NCI-H345 treated with DMSO at 0.1 percent for 48 hours (cell line): ENCODE results near the gene COL9A2.

ENCODE experiments used
- DNase-seq: peaks from one replicate; lab custom pipeline; 2025; ENCODE audit not compliant: unreplicated experiment; lab: John Stamatoyannopoulos, UW

COL9A2 gene

GRCh38 chr1:40303790-40304189 is 13.3 kb downstream of the COL9A2 start:
- DNase-seq = no peak

DNA sequence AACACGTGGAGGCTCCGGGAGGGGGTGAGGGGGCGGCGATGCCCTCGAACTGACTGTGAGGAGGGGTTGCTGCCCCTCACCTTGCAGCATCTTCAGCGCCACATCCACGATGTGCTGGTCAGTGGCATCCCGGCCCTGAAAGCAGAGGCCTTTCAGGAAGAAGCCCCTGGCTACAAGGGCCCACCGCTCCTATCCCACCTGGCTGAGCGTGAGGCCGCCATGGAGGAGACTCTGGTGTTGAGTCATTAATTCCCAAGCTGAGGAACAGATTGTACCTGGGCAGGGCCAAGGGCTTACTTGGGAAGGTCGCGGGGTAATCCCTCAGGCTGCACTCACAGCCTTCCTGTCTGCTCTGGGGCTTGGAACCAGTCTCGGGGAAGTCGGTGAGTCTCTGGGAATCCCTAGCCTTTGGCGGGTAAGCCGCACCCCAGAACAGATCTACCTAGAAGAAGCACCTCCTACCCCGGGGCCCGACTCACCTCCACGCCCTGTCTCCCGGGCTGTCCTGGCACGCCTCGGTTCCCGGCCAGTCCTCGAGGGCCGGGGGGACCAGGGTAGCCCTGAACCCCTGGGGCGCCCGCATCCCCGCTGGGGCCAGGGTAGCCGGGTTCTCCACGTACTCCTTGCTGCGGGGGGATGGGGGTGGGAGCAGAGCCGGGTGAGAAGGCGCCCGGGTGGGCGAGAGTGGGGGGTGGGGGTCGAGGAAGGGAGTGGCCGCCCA is 13.9 kb downstream of the COL9A2 start:
- DNase-seq = no peak

DNA sequence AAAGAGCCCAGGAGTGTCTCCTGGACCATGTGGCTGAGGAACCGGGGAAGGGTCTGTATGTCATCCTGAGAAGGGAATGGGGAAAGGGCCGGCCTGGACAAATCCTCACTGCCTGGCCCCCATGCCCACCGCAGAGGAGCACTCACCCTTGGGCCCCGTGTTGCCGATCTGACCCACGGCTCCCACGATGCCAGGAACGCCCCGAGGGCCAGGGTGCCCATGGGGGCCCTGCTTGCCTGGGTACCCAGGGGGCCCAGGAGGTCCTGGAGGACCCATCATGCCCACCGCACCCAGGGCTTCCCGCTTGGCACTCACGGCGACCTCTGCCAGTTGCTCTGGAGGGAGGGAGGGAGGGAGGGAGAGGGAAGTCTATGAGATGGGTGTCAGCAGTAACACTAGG is 14.6 kb downstream of the COL9A2 start:
- no peak for DNase-seq

- DNase-seq = no peak
Measured at GRCh38 chr1:40301541-40302299, 15.4 kb downstream of the COL9A2 start.

DNA sequence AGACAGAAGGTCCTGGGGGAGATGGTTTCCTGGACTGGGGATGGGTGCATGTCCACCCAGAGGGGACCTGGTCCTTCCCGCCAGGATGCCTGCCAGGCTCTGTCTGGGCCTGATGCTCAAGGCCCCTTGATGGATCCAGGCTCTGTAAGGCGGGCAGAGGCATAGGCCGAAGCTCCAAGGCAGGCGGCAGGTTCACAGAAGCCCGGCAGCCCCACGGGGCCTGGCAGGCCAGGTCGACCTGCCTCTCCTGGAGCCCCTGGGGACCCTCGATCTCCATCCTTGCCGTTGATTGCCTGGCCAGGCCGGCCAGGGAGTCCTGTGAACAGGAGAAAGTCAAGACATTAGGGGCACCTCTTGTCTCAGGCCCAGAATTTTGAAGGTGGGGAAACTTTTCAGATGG is 16.0 kb downstream of the COL9A2 start:
- DNase-seq = no peak

DNA sequence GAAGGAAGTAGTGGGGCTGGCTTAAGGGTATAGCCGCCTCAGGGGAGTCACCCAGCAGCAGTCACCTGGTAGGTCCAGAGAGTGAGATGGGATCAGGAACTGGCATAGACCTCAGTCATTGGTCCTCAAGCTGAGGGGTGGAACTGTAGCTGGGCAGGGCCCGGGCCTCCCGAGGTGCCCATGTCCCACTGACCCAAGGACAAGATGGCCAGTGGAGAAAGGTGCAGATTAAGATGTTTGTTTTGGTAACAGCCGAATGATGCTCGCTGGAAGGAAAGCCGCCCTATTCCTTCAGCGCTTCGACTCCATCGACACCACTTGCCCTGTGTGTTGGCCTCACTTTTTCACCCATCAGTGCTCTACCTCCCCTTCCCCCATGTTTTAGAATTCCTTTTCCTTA is 16.4 kb downstream of the COL9A2 start:
- DNase-seq = no peak

DNA sequence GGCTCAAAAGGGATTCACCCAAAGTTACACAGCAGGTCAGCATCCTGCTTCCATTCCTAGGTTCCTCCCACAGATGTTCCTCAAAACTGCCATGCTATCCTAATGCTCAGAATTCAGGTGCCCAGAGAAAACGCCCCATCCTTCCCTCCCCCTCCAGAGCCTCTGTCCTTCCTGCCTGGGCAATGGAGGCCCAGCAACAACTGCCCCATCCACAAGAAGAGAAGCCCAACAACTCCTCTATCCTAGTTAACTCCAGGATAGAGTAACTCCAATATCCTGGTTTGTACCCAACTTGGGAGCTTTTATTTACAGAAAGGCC is 16.9 kb downstream of the COL9A2 start:
- no peak for DNase-seq

DNA sequence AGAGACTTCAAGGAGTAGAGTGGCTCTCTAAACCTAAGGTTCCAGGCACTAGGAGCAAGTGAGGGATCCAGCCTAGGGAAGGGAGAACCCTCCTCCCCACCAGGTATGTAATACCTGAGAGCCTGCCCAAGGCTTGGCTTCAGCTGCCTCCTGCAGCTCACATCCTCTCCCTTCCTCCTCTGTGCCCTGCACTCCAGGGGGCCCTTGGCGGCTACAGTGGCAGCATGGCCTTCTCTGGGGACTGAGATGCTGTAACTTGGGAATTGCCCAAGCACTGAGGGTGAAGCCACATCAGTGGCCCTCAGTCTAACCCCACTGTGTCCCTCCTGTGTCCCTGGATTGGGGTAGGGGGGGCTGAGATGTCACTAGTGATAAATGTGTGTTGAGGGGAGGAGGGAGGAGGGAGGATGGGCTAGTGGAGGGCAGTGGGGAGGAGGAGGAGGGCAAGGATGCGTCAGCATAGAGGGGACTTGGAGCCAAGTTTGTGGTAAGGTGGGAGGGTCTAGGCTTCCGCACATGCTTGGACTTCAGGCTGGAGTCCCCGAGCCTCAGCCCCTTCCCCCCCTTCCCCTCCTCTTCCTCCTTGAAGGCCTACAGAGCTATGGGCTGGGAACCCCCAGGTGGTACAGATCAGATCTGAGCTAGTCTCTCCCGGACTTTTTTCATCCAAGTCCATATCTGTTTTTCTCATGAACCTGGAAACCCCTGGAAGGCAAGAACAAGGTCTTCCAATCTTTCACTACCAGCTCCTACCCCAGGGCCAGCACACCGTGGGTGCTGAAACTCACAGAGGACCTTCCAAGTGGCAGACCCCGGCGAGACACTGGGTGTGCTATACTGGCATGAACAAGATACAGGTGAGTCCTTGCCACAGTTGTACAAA is 17.5 kb downstream of the COL9A2 start:
- no peak for DNase-seq

- DNase-seq = no peak
Measured at GRCh38 chr1:40291293-40291692, 25.8 kb downstream of the COL9A2 start.

DNA sequence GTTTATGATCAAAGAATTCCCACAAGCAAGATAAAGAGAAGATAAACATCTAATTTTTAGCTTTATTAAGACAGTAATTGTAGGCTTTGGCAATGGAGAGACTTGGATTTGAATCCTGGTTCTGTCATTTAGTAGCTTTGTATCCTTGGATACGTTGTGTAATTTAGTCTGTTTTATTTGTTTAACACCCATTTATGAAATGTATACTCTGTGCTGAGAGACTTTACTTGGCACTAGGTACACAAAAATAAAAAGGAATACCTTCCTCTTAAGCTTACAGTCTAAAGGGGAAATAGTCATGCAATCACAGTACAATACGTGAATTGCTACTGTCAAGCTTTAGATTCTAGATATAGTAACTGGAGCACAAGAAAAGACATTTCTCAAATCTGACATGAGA is 35.2 kb downstream of the COL9A2 start:
- no peak for DNase-seq

DNA sequence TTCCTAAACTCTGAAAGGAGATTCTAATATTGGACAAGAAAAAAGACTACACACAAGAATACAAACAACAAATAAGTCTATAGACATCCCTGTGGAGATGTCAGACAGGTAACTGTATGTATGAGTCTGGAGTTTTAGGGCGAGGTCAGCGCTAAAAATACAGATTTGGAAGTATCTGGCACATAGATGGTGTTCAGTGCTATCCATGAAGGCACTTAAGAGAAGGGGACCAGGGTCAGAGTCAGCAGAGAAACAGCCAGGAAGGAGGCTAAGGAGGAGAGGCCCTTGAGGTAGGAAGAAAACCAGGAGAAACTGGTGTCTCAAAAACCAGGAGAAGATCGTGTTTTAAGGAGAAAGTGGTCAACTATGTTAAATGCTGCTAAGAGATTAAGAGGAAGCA is 41.0 kb downstream of the COL9A2 start:
- no peak for DNase-seq

DNA sequence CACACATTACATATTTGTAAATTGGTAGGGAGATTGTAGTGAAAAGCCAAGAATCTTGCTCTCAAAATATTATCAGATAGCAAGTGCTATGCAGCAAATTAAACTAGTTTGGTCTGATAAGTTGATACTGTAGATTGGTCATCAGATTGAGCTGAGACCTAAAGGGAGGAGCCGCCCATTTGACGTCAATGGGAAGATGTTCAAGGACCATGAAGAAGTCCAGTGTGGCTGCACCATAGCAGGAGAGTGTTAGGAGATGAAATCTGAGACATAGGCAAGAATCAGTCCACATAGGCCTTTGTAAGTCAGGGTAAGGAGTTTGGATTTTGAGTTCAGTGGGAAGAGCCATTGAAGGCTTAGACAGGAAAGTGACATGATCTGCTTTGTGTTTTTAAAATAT is 42.8 kb downstream of the COL9A2 start:
- no peak for DNase-seq

- no peak for DNase-seq
Measured at GRCh38 chr1:40273547-40274166, 43.4 kb downstream of the COL9A2 start.

- DNase-seq = no peak
Measured at GRCh38 chr1:40272653-40273213, 44.4 kb downstream of the COL9A2 start.

- DNase-seq = no peak
Measured at GRCh38 chr1:40270152-40270834, 46.8 kb downstream of the COL9A2 start.

- no peak for DNase-seq
Measured at GRCh38 chr1:40268211-40268610, 48.9 kb downstream of the COL9A2 start.

DNA sequence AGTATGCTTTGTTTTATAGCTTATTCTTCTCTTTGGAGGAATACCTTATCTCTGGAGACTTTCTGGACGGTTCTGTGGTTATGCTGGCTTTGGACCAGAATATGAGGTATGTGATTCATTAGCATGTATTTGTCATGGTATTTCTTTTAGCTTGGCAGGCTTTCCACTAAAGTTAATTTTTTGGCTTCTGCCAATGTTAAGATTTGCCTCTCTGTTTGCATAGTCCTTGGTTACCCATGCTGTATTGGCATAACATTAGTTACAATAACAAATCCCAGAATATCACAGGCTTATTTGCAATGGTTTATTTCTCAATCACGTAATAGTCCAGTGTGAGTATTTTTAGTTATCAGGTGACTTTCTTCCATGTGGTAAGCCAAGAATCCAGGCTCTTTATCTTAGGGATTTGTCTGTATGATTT is 49.3 kb downstream of the COL9A2 start:
- no peak for DNase-seq

DNA sequence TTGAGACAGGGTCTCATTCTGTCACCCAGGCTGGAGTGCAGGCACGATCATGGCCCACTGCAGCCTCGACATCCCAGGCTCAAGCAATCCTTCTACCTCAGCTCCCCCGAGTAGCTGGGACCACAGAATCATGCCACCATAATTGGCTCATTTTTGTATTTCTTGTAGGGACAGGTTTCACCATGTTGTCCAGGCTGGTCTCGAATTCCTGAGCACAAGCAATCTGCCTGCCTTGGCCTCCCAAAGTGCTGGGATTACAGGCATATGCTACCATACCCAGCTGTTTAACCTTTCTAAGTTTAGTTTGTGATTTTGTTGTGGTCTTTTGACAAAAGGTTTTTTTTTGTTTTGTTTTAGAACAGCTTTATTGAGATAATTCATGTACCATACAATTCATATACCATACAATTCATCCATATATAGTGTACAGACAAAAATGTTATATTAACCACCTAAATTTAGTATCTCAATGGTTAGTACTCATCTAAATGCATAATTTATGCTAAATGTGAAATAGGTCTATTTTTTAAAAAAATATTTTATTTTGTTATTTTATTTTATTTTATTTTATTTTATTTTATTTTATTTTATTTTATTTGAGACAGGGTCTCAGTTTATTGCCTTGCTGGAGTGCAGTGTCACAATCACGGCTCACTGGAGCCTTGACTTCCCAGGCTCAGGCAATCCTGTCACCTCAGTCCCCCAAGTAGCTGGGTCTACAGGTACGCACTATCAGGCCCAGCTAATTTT is 50.1 kb downstream of the COL9A2 start:
- DNase-seq = no peak

- DNase-seq = no peak
Measured at GRCh38 chr1:40265919-40266318, 51.2 kb downstream of the COL9A2 start.

- no peak for DNase-seq
Measured at GRCh38 chr1:40265298-40265697, 51.8 kb downstream of the COL9A2 start.
